LNCaP clone FGC (cell line): ENCODE results near the gene RANBP17.
"Not testable (repeated sequence)": the region's sequence is repeated elsewhere in the genome, so short reads cannot be mapped to it uniquely, and the experiment has no call there.

ENCODE experiments used
- DNase-seq: peaks from one replicate; pipeline ENCODE4 v3.0.0-alpha.2; 2011; ENCODE audit warnings: low read depth
- H3K4me3 ChIP-seq: 2 replicates; pipeline ENCODE4 v1.5.1; 2011; ENCODE audit warnings: mild to moderate bottlenecking, low read depth, low read length, control low read depth
- CTCF ChIP-seq: IDR thresholded peaks from 2 replicates; pipeline ENCODE4 v1.5.1; 2012; ENCODE audit warnings: mild to moderate bottlenecking; ENCODE audit not compliant: control insufficient read depth, insufficient read depth; ENCODE audit errors: extremely low read depth

The RANBP17 gene

GRCh38 chr5:170832241-170832640 is 29.6 kb upstream of the RANBP17 start:
- H3K4me3 ChIP-seq: no peak overlapping the region
- no peak for TF ChIP-seq CTCF
- no peak for DNase-seq

- not testable (repeated sequence) for H3K4me3 ChIP-seq, DNase-seq
Observed at GRCh38 chr5:170833981-170834380, 27.8 kb upstream of the RANBP17 start.

GRCh38 chr5:170836226-170836625 is 25.6 kb upstream of the RANBP17 start:
- no peak for DNase-seq
- no peak for TF ChIP-seq CTCF
- no peak overlapping the region for H3K4me3 ChIP-seq

- DNase-seq: no peak
- TF ChIP-seq CTCF: no peak
- no peak overlapping the region for H3K4me3 ChIP-seq
Observed at GRCh38 chr5:170843870-170844269, 17.9 kb upstream of the RANBP17 start.

- H3K4me3 ChIP-seq: no peak overlapping the region
- no peak for DNase-seq
- no peak for TF ChIP-seq CTCF
Observed at GRCh38 chr5:170844651-170845050, 17.2 kb upstream of the RANBP17 start.

GRCh38 chr5:170846416-170846815 is 15.4 kb upstream of the RANBP17 start:
- H3K4me3 ChIP-seq: no peak overlapping the region

GRCh38 chr5:170846846-170847245 is 15.0 kb upstream of the RANBP17 start:
- no peak overlapping the region for H3K4me3 ChIP-seq
- no peak for DNase-seq
- TF ChIP-seq CTCF: no peak

More at GRCh38 chr5:170846416-170846815, 15.4 kb upstream of the RANBP17 start:
- no peak for TF ChIP-seq CTCF
- DNase-seq: no peak
